ENCODE results near the gene B3GNT7.

- TF ChIP-seq EP300 (IDR thresholded peaks at IDR 0.05) (no peak), CTCF (IDR thresholded peaks at IDR 0.05) (no peak)
These were observed 10.5 kb upstream of the B3GNT7 start for GRCh38 chr2:231384970-231385369.
